ENCODE results near the gene NNT.
"Not testable (repeated sequence)": the region's sequence is repeated elsewhere in the genome, so short reads cannot be mapped to it uniquely, and the experiment has no call there.

Gene NNT

DNA sequence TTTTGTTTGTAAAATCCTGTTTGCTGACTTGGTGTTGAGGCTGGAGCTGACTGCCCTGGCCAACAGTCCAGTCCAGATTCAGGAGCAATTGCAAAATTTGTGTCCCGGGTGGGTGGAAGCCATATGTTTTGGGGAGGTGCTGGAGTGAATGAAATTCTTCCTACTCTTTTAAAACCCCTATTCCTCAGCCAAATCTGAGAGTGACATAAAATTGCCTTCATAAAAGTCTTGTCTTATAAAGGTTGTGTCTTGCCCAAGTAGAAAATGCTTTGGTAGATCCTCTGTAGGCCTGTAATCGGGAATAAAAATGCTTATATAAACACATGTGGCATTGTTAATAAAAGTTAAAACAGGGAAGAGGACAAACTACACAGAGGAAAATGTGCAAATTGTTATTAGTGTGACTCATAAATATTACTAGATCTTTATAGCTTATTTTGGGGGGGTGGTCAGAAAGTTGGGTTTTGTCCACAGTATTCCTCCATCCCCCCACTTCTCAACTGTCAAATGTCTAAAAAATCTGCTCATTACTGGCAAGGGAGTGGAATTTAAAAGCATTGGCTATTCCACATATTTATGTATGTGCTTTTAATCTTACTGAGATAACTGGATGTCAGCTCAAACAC is 45.6 kb downstream of the NNT start:
- FAIRE-seq: no peak
- no peak for TF ChIP-seq POLR2A (IDR thresholded peaks at IDR 0.05; ENCODE audit: low read depth, low read length)
- no peak for DNase-seq (ENCODE audit: insufficient read length, low spot score)

DNA sequence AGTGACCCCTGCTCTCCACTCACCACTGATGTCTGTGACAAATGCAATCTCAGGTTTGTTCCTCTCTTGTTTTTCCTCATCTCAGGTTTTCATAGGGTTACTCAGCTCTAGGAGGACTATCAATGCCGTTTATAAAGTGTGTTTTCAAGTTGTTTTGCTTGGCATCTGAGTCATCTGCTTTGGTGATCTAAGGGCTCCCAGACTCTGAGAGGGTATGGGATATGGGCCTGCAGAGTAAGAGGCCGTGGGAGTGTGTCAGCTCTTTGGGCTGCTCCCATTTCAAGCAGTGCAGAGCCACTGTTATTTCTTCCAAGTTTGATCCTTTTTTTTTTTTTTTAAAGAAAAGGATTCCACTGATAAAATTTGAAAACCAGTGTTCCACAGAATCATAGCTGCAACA is 46.3 kb downstream of the NNT start:
- TF ChIP-seq POLR2A (IDR thresholded peaks at IDR 0.05; ENCODE audit: low read depth, low read length): no peak
- peak; percentile 40 for DNase-seq (ENCODE audit: insufficient read length, low spot score)
- FAIRE-seq: peak; percentile 93

DNA sequence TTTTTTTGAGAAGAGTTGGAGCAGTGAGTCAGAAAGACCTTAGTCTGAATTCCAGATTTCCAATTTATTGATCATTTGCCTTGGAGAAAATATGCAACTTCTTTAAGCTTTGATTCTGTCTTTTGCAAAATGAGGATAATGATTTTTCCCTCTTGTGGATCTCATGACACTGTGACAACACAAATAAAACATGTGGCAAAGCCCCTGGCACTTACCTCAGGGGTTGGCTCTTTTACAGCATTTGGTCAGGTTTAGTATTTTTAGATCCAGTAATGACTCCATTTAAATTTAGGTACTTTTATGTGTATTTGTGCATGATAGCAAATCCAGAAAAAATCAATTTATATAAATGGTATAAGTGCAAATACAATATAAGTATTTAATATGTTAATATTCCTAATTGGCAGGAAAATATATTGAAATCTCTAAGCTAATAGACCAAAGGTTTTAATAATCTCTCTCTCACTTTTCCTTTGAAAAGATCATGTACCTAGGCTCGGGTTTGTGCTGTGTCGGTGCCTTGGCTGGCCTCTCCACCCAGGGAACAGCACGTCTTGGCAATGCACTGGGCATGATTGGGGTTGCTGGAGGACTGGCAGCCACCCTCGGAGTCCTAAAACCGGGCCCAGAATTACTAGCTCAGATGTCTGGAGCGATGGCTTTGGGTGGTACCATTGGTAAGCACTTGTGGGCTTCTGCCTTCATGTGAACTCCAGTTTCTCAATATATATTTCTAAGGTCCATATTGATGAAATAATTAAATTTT is 49.7 kb downstream of the NNT start:
- TF ChIP-seq POLR2A (IDR thresholded peaks at IDR 0.05; ENCODE audit: low read depth, low read length): no peak
- no peak for DNase-seq (ENCODE audit: insufficient read length, low spot score)
- FAIRE-seq: no peak

DNA sequence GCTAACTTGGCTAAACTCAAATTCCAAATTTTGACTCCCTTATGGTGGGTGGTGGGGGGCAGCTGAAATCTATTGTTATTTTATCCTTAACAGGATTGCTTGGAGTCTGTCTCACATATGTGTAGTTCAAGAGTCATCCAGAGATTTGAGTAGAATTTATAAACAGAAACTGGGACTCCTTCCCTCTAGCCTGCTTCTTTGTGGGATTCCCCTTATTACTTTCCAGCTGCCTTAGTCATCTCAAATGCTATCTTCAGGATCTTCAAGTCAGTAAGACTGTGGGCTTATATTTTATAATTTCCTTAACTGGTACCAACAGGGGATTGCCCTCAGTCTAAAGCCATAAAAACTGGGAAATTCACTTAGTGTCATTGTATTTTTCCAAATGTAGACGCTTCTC is 55.5 kb downstream of the NNT start:
- TF ChIP-seq POLR2A (IDR thresholded peaks at IDR 0.05; ENCODE audit: low read depth, low read length): no peak
- no peak for DNase-seq (ENCODE audit: insufficient read length, low spot score)
- peak; percentile 53 for FAIRE-seq

DNA sequence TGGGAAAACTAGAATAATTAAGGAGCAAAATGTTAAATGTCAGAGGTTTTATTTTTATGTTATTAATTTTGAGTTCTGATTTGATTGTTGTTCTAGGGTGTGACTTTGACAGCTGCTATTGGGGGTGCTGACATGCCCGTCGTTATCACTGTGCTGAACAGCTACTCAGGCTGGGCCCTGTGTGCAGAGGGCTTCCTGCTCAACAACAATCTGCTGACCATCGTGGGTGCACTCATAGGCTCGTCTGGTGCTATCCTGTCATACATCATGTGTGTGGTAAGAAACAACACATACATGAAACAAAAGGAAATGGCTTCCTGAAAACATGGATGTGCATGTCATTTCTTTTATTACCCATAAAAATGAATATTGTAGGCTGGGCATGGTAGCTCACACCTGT is 56.1 kb downstream of the NNT start:
- FAIRE-seq (no peak), DNase-seq (ENCODE audit: insufficient read length, low spot score) (no peak)
- TF ChIP-seq POLR2A (IDR thresholded peaks at IDR 0.05; ENCODE audit: low read depth, low read length): no peak

DNA sequence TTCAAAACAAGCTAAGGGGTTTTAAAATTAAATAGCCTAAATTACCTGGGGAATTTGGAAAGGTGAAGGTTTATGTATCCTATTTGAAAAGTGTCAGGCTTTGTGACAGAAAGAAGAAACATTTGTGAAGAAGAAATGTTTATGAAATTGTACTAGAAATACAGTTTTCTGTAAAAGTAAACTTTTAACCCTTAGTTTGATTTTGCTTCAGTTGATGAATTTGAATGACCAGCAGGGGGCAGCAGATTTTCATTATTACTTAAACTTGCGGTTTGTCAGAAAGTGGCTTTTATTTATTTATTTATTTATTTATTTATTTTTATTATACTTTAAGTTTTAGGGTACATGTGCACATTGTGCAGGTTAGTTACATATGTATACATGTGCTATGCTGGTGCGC is 58.1 kb downstream of the NNT start:
- no peak for FAIRE-seq
- TF ChIP-seq POLR2A (IDR thresholded peaks at IDR 0.05; ENCODE audit: low read depth, low read length): no peak
- DNase-seq (ENCODE audit: insufficient read length, low spot score): no peak

DNA sequence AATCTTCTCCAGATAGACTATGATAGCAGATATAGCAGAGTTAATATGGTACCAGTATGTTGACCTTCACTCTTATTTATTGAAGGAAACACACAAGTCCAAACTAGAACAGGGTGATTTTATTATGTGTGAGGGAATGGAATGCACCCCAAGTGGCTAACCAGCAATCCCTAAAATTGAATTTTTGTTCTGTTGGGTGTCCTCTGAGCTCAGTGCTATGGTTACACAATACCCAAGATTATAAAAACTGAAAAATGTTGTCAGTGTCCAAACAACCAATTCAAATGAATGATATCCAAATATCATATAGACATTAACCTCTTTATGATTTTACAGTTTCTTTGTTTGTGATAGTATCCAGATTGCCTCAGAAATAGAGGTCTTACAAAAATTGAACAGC is 60.9 kb downstream of the NNT start:
- FAIRE-seq (no peak), DNase-seq (ENCODE audit: insufficient read length, low spot score) (no peak)
- TF ChIP-seq POLR2A (IDR thresholded peaks at IDR 0.05; ENCODE audit: low read depth, low read length): no peak

DNA sequence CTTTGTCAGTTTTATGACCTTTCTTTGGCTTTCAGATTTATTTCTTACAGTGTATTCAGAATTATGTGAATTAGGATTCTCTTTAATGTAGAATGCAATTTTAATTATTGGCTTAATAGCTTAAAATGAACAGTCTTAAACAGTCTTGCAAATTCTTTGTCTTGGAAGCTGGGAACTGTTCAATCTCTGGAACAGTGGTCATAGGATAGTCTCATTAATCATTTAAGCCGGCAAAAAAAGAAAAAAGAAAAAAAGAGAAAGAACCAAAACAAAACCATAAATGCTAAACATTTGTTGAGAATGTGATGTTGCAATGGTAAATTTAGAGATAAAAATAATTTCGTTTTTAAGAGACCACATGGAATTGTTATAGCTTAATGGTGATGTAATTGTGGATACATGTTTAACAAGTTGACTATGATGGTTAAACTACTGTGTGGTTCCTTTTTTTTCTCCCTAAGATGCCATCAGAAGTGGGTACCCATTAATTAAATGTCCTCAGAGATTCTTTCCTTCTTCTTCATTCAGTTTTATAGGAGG is 61.6 kb downstream of the NNT start:
- DNase-seq (ENCODE audit: insufficient read length, low spot score): no peak
- TF ChIP-seq POLR2A (IDR thresholded peaks at IDR 0.05; ENCODE audit: low read depth, low read length): no peak
- FAIRE-seq: peak; percentile 50

DNA sequence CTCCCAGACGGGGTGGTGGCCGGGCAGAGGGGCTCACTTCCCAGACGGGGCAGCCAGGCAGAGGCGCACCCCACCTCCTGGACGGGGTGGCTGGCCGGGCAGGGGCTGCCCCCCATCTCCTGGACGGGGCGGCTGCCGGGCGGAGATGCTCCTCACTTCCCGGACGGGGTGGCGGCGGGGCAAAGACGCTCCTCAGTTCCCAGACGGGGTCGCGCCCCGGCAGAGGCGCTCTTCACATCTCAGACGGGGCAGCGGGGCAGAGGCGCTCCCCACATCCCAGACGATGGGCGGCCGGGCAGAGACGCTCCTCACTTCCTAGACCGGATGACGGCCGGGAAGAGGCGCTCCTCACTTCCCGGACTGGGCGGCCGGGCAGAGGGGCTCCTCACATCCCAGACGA is 62.8 kb downstream of the NNT start:
- FAIRE-seq; DNase-seq (ENCODE audit: insufficient read length, low spot score): not testable (repeated sequence)

DNA sequence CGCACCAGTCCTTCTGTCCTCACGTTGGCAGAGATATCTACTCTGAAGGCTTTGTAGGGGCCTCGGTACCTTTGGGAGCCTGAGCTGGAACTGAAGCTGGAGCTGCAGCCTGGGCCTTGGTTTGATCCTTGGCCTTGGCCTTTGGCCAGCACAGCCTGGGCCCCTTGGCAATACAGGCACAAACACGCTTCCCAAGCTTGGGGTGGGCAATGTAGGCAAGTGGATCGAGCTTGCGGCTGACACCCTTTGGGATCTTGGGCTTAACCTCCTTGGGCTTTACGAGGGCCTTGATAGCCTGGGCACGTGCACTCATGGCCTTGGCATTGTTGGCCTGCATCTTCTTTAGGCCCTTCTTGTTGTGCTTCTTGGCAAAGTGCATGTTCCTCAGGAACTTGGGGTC is 63.7 kb downstream of the NNT start:
- not testable (repeated sequence) for FAIRE-seq; DNase-seq (ENCODE audit: insufficient read length, low spot score)

DNA sequence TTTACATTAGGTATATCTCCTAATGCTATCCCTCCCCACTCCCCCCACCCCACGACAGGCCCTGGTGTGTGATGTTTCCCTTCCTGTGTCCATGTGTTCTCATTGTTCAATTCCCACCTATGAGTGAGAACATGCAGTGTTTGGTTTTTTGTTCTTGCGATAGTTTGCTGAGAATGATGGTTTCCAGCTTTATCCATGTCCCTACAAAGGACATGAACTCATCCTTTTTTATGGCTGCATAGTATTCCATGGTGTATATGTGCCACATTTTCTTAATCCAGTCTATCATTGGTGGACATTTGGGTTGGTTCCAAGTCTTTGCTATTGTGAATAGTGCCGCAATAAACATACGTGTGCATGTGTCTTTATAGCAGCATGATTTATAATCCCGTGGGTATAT is 64.4 kb downstream of the NNT start:
- not testable (repeated sequence) for DNase-seq (ENCODE audit: insufficient read length, low spot score); FAIRE-seq

DNA sequence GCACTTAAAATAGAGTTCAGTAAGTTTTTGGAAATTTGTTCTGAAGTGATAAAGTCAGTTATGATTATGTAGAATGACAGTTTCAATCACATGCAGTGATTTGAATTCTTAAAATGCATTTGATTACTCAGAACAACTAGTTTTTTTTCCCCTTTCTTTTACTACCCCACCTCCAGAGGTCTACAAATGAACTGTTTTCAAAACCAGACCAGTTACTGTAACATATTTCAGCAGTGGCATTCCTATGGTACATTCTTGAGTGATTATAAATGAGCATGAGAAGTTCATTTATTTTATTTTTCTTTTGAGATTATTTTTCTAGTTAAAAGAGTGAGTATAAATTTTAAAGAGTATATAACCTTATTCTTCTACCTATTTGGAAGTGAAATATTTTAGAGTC is 71.6 kb downstream of the NNT start:
- DNase-seq (ENCODE audit: insufficient read length, low spot score) (no peak), FAIRE-seq (no peak)
- TF ChIP-seq POLR2A (IDR thresholded peaks at IDR 0.05; ENCODE audit: low read depth, low read length): no peak

DNA sequence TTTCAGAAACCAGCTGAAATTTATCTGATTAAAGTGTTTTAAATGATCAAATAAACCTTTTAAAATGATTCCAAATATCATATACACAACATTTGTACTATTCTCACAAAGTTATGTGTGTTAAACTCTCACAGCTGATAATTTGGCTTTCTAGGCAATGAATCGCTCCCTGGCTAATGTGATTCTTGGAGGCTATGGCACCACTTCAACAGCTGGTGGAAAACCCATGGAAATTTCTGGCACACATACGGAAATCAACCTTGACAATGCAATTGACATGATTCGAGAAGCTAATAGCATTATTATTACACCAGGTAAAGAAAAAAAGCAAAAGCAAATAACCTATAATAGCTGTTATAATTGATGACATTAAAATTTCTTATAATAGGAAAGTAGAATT is 72.4 kb downstream of the NNT start:
- FAIRE-seq: no peak
- TF ChIP-seq POLR2A (IDR thresholded peaks at IDR 0.05; ENCODE audit: low read depth, low read length): no peak
- no peak for DNase-seq (ENCODE audit: insufficient read length, low spot score)

DNA sequence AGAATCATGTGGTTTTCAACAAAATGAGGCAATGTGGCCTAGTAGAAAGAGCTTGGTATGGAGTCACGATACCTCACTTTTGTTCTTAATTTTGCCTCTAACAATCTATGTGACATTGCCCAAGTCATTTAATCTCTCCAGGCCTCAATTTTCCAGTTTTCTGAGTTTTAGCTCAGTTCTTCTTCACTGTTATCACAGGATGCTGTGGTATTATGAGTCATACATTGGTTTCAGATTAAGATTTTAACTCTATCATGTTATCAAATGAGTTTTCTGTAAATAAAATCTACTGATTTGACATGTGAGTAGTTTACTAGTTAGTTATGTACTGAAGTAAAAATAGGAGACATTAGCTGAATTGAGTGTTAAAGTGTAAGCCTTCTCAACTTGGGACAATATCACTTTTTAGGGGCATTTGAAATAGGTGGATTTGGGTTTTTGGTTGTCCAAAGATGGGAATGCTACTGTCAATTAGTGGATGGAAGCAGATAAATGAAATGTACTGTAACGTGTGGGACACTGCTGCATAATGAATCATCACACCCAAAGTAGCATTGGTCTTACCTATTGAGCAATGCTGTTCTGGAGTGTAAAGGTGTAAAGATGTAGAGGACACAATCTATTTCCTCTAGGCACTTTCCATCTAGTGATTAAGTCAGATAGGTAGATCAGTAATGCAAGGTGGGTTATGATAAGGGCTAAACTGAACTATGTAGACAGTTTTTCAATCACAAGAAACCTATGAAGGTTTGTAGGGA is 73.3 kb downstream of the NNT start:
- no peak for DNase-seq (ENCODE audit: insufficient read length, low spot score)
- no peak for TF ChIP-seq POLR2A (IDR thresholded peaks at IDR 0.05; ENCODE audit: low read depth, low read length)
- FAIRE-seq: no peak

DNA sequence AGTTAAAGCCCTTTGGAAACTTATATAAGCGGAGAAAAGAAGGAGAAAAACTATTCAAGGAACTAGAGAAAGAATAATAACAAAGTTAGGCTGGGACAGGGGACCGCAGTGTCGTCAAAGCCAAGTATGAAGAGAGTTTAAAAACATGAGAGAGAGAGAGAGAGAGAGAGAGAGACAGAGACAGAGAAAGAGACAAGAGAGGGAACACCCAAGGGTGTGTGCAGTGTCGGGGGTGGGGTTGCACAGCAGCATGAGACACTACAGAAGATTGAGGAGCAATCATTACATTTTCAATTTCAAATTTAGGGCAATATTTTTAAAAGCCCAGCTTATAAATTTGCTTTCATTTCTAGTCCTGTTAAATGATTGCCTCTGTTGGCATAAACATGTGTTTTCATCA is 74.3 kb downstream of the NNT start:
- TF ChIP-seq POLR2A (IDR thresholded peaks at IDR 0.05; ENCODE audit: low read depth, low read length): no peak
- no peak for DNase-seq (ENCODE audit: insufficient read length, low spot score)
- no peak for FAIRE-seq

All from H54 (cell line).